ENCODE results near the gene ATP6V0A1.

DNA sequence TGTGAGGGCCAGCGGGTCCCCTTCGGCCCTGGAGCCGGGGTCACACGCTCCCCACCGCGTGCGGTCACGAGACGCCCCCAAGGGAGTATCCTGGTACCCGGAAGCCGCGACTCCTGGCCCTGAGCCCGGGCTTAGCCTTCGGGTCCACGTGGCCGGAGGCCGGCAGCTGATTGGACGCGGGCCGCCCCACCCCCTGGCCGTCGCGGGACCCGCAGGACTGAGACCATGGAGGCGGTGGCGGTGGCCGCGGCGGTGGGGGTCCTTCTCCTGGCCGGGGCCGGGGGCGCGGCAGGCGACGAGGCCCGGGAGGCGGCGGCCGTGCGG, 77.3 kb downstream of the ATP6V0A1 start, which contains the start of gene NAGLU:
- TF ChIP-seq, protein P1, sequence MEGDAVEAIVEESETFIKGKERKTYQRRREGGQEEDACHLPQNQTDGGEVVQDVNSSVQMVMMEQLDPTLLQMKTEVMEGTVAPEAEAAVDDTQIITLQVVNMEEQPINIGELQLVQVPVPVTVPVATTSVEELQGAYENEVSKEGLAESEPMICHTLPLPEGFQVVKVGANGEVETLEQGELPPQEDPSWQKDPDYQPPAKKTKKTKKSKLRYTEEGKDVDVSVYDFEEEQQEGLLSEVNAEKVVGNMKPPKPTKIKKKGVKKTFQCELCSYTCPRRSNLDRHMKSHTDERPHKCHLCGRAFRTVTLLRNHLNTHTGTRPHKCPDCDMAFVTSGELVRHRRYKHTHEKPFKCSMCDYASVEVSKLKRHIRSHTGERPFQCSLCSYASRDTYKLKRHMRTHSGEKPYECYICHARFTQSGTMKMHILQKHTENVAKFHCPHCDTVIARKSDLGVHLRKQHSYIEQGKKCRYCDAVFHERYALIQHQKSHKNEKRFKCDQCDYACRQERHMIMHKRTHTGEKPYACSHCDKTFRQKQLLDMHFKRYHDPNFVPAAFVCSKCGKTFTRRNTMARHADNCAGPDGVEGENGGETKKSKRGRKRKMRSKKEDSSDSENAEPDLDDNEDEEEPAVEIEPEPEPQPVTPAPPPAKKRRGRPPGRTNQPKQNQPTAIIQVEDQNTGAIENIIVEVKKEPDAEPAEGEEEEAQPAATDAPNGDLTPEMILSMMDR (IDR thresholded peaks at IDR 0.05) = no peak
- no peak for TF ChIP-seq EP300 (IDR thresholded peaks at IDR 0.05; ENCODE audit: low read depth)
